GM18505 (cell line): ENCODE data around the gene TBRG4.
"Not testable (repeated sequence)": the region's sequence is repeated elsewhere in the genome, so short reads cannot be mapped to it uniquely, and the experiment has no call there.

Source experiments
- ATAC-seq: cut with Tn5 transposase; IDR thresholded peaks from one replicate; pipeline ENCODE4 v1.9.1; 2021; ENCODE audit not compliant: unreplicated experiment
- POLR2A ChIP-seq: IDR thresholded peaks from 4 replicates; pipeline ENCODE4 v1.6.1; 2011; ENCODE audit warnings: borderline replicate concordance; ENCODE audit not compliant: insufficient read depth, insufficient read length; ENCODE audit errors: extremely low read depth

TBRG4 gene

GRCh38 chr7:45118292-45118691 lies 6.8 kb upstream of the TBRG4 start:
- no peak for ATAC-seq
- TF ChIP-seq POLR2A = no peak

- no peak for ATAC-seq
Measured at GRCh38 chr7:45117582-45117981, 6.1 kb upstream of the TBRG4 start.

GRCh38 chr7:45116048-45116447 lies 4.6 kb upstream of the TBRG4 start:
- no peak for ATAC-seq
- no peak for TF ChIP-seq POLR2A

More at GRCh38 chr7:45117582-45117981, 6.1 kb upstream of the TBRG4 start:
- no peak for TF ChIP-seq POLR2A

- no peak for TF ChIP-seq POLR2A
- no peak for ATAC-seq
Measured at GRCh38 chr7:45114926-45115325, 3.4 kb upstream of the TBRG4 start.

GRCh38 chr7:45114257-45114656 lies 2.8 kb upstream of the TBRG4 start:
- not testable (repeated sequence) for ATAC-seq

GRCh38 chr7:45112648-45113047 lies 1.2 kb upstream of the TBRG4 start:
- no peak for ATAC-seq

GRCh38 chr7:45108863-45109262 lies 2.6 kb downstream of the TBRG4 start:
- TF ChIP-seq POLR2A = no peak
- ATAC-seq = no peak

More at GRCh38 chr7:45112648-45113047, 1.2 kb upstream of the TBRG4 start:
- TF ChIP-seq POLR2A = no peak

- no peak for ATAC-seq
Measured at GRCh38 chr7:45107356-45107755, 4.1 kb downstream of the TBRG4 start.

GRCh38 chr7:45106820-45107219 lies 4.7 kb downstream of the TBRG4 start:
- no peak for ATAC-seq
- TF ChIP-seq POLR2A = no peak

More at GRCh38 chr7:45107356-45107755, 4.1 kb downstream of the TBRG4 start:
- no peak for TF ChIP-seq POLR2A

- no peak for TF ChIP-seq POLR2A
Measured at GRCh38 chr7:45105588-45106188, 5.8 kb downstream of the TBRG4 start.

GRCh38 chr7:45104844-45105587 lies 6.5 kb downstream of the TBRG4 start:
- TF ChIP-seq POLR2A = peak; percentile 19
- ATAC-seq = no peak

More at GRCh38 chr7:45105588-45106188, 5.8 kb downstream of the TBRG4 start:
- no peak for ATAC-seq

- no peak for ATAC-seq
- no peak for TF ChIP-seq POLR2A
Measured at GRCh38 chr7:45103958-45104843, 7.3 kb downstream of the TBRG4 start.

GRCh38 chr7:45102785-45103712 lies 8.4 kb downstream of the TBRG4 start:
- TF ChIP-seq POLR2A = no peak
- ATAC-seq = no peak

- no peak for ATAC-seq
- TF ChIP-seq POLR2A = no peak
Measured at GRCh38 chr7:45101748-45102147, 9.7 kb downstream of the TBRG4 start.
